Panc1 (cell line): ENCODE measurements around the gene CSNK1E. TPM values are rescaled to one million over a fixed set of nuclear protein-coding genes. Genes with fewer than 3 reads are reported as not detected.
A peak's percentile ranks its signal among the peaks of the same experiment; 100 is the strongest.

ENCODE experiments used
- ATAC-seq: fragments of 200-7000 bp; cut with Tn5 transposase; 2 replicates; pipeline ENCODE4 v1.9.1; 2020; ENCODE audit warnings: mild to moderate bottlenecking, moderate library complexity
- BruUV-seq: library from RNA; stranded (reverse); fragments of 400-500 nt; replicated peaks from 2 replicates; lab custom pipeline; 2021; lab: Mats Ljungman, UMichigan
- CTCF ChIA-PET: fragments of 300-600 bp; sonication (Branson Sonifier 250); formaldehyde crosslinking; loops from one replicate; lab custom pipeline; 2022; ENCODE audit warnings: antibody characterized with exemption; lab: Charles Lee
- POLR2A ChIA-PET: fragments of 300-600 bp; sonication (Branson Sonifier 250); formaldehyde crosslinking; loops from one replicate; lab custom pipeline; 2022; ENCODE audit warnings: antibody characterized with exemption; lab: Charles Lee
- DNase-seq: peaks from one replicate; pipeline ENCODE4 v3.0.0-alpha.2; 2010; ENCODE audit warnings: low read depth, low spot score
- H3K27ac ChIP-seq: 2 replicates; pipeline ENCODE4 v1.5.1; 2011; ENCODE audit warnings: mild to moderate bottlenecking, low read length, inconsistent platforms
- H3K27me3 ChIP-seq: fragments of 200-500 bp; sonication (Bioruptor generic); 2 replicates; pipeline ENCODE4 v1.6.0; 2014; ENCODE audit warnings: low read length, inconsistent platforms; ENCODE audit not compliant: control insufficient read depth, insufficient read depth
- H3K36me3 ChIP-seq: fragments of 200-500 bp; sonication (Bioruptor generic); 2 replicates; pipeline ENCODE4 v1.5.1; 2014; ENCODE audit warnings: inconsistent platforms, mild to moderate bottlenecking, low read length, moderate library complexity; ENCODE audit not compliant: control insufficient read depth, insufficient read depth
- H3K4me1 ChIP-seq: 2 replicates; pipeline ENCODE4 v1.5.1; 2011; ENCODE audit warnings: inconsistent platforms, mild to moderate bottlenecking, low read length, moderate library complexity; ENCODE audit not compliant: control insufficient read depth, insufficient read depth
- H3K4me3 ChIP-seq, 2 experiments: 2 replicates each; pipeline ENCODE4 v1.5.1; 2011 to 2012; ENCODE audit warnings: low read depth in 2 of 2, low read length in 2 of 2, mild to moderate bottlenecking in 2 of 2, inconsistent platforms in 1 of 2, moderate library complexity in 1 of 2
- H3K9me3 ChIP-seq: fragments of 200-500 bp; sonication (Bioruptor generic); 2 replicates; pipeline ENCODE4 v1.5.1; 2014; ENCODE audit warnings: low read depth, mild to moderate bottlenecking, inconsistent platforms, low read length, moderate library complexity; ENCODE audit not compliant: control insufficient read depth, insufficient read depth
- POLR2AphosphoS5 ChIP-seq: IDR thresholded peaks from 2 replicates; pipeline ENCODE4 v1.6.1; 2012; ENCODE audit warnings: mild to moderate bottlenecking, low read depth, low read length, moderate library complexity
- SIN3A ChIP-seq: IDR thresholded peaks from 2 replicates; pipeline ENCODE4 v1.6.1; 2012; ENCODE audit warnings: low read depth, mild to moderate bottlenecking, low read length, moderate library complexity, borderline replicate concordance; ENCODE audit not compliant: insufficient read depth
- TCF7L2 ChIP-seq: IDR thresholded peaks from 2 replicates; pipeline ENCODE4 v1.6.1; 2011; ENCODE audit warnings: mild to moderate bottlenecking, low read depth, low read length, inconsistent platforms
- in situ Hi-C: cut with HindIII; loops from 2 replicates; pipeline ENCODE4 v1.10.0; 2016; ENCODE audit warnings: low sequenced_read_pairs, low pct_unique_long_range_greater_than_20kb
- intact Hi-C: fragments of 100-400 bp; cut with micrococcal nuclease; formaldehyde crosslinking; loops from one replicate; pipeline ENCODE4 v1.10.0; 2022; ENCODE audit not compliant: unreplicated experiment
- total RNA-seq: library from RNA; stranded (reverse); gene quantifications from one replicate; pipeline ENCODE4 v1.2.1, GENCODE V29; 2021; ENCODE audit not compliant: unreplicated experiment
- TF ChIP-seq, protein P1 (sequence below): fragments of 450-650 bp; IDR thresholded peaks from 2 replicates; pipeline ENCODE4 v1.5.1; 2017; ENCODE audit warnings: mild to moderate bottlenecking
- TF ChIP-seq, protein P2 (sequence below), 2 experiments: IDR thresholded peaks; 2 replicates each; pipeline ENCODE4 v1.6.1; 2011 to 2012; ENCODE audit warnings: low read depth in 2 of 2, control low read depth in 1 of 2, low read length in 1 of 2, mild to moderate bottlenecking in 1 of 2, moderate library complexity in 1 of 2; ENCODE audit not compliant: insufficient read depth in 1 of 2

Gene CSNK1E
- total RNA-seq, 1 experiment from 2014 or later = 115 TPM

DNA sequence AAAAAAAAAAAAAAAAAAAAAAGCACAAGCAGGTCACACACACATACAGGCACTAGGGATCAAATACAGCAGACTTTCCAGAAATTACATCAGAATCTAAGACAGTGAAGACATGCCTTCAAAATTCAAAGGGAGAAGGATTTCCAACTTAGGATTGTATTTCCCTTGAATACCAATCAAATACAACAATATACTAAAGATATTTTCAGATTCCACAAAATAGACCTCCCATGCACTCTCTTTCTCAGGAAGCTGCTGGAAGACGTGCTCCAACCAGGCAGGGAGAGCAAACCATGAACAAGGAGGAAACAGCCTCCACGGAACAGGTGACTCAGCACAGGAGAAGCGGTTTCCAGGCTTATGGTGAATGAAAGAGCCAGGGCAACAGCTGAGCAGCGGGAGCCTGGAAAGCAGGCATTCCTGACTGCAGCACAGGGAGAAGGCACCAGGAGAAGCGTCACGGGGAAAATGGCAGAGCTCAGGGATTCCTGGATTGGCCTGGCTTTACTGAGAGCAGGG lies 76.4 kb downstream of the CSNK1E start:
- CTCF ChIA-PET = no interaction called here

More for the DNA sequence above, 76.4 kb downstream of the CSNK1E start:
- TF ChIP-seq, protein P1, sequence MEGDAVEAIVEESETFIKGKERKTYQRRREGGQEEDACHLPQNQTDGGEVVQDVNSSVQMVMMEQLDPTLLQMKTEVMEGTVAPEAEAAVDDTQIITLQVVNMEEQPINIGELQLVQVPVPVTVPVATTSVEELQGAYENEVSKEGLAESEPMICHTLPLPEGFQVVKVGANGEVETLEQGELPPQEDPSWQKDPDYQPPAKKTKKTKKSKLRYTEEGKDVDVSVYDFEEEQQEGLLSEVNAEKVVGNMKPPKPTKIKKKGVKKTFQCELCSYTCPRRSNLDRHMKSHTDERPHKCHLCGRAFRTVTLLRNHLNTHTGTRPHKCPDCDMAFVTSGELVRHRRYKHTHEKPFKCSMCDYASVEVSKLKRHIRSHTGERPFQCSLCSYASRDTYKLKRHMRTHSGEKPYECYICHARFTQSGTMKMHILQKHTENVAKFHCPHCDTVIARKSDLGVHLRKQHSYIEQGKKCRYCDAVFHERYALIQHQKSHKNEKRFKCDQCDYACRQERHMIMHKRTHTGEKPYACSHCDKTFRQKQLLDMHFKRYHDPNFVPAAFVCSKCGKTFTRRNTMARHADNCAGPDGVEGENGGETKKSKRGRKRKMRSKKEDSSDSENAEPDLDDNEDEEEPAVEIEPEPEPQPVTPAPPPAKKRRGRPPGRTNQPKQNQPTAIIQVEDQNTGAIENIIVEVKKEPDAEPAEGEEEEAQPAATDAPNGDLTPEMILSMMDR = no peak
- TF ChIP-seq, protein P2, sequence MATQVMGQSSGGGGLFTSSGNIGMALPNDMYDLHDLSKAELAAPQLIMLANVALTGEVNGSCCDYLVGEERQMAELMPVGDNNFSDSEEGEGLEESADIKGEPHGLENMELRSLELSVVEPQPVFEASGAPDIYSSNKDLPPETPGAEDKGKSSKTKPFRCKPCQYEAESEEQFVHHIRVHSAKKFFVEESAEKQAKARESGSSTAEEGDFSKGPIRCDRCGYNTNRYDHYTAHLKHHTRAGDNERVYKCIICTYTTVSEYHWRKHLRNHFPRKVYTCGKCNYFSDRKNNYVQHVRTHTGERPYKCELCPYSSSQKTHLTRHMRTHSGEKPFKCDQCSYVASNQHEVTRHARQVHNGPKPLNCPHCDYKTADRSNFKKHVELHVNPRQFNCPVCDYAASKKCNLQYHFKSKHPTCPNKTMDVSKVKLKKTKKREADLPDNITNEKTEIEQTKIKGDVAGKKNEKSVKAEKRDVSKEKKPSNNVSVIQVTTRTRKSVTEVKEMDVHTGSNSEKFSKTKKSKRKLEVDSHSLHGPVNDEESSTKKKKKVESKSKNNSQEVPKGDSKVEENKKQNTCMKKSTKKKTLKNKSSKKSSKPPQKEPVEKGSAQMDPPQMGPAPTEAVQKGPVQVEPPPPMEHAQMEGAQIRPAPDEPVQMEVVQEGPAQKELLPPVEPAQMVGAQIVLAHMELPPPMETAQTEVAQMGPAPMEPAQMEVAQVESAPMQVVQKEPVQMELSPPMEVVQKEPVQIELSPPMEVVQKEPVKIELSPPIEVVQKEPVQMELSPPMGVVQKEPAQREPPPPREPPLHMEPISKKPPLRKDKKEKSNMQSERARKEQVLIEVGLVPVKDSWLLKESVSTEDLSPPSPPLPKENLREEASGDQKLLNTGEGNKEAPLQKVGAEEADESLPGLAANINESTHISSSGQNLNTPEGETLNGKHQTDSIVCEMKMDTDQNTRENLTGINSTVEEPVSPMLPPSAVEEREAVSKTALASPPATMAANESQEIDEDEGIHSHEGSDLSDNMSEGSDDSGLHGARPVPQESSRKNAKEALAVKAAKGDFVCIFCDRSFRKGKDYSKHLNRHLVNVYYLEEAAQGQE (IDR thresholded peaks at IDR 0.05; ENCODE audit: insufficient read depth in 1 of 2, low read depth in 2 of 2, low read length in 1 of 2) = no peak
- no peak for TF ChIP-seq SIN3A
- no peak for TF ChIP-seq TCF7L2
- no peak for TF ChIP-seq POLR2AphosphoS5
- POLR2A ChIA-PET = no interaction called here
- no peak for DNase-seq
- Histone ChIP-seq H3K9me3 (no peaks in the 10 kb centered on the region), H3K27ac (peak overlapping the region; percentile 59; the same call in 1 of the 2 replicates), H3K36me3 (no peaks in the 10 kb centered on the region), H3K4me3 (no peak overlapping the region), H3K27me3 (no peaks in the 10 kb centered on the region), H3K4me1 (peaks cover 7% of the 10 kb centered on the region; the same call in 1 of the 2 replicates)
- in situ Hi-C loops = no loop called here
- intact Hi-C loops = no loop called here
- no TSS peak for BruUV-seq
- peak; percentile 79 for ATAC-seq

Other genes with a start within 250 kb of the CSNK1E start
- not detected for gene SLC16A8, start 233.2 kb downstream of the CSNK1E start, total RNA-seq
- gene BAIAP2L2, start 206.7 kb downstream of the CSNK1E start, total RNA-seq = 0.18 TPM
- 16.2 TPM for gene PLA2G6, start 135.6 kb downstream of the CSNK1E start, total RNA-seq
- gene MAFF, start 115.4 kb downstream of the CSNK1E start, total RNA-seq = 6.4 TPM
- 54.2 TPM for gene TMEM184B, start 44.4 kb downstream of the CSNK1E start, total RNA-seq
- gene KCNJ4, start 137.8 kb upstream of the CSNK1E start, total RNA-seq = 0.18 TPM
- 11.6 TPM for gene KDELR3, start 150.7 kb upstream of the CSNK1E start, total RNA-seq
- gene DDX17, start 188.9 kb upstream of the CSNK1E start, total RNA-seq = 277 TPM